Measurements from ENCODE around the gene NELFB.

DNA sequence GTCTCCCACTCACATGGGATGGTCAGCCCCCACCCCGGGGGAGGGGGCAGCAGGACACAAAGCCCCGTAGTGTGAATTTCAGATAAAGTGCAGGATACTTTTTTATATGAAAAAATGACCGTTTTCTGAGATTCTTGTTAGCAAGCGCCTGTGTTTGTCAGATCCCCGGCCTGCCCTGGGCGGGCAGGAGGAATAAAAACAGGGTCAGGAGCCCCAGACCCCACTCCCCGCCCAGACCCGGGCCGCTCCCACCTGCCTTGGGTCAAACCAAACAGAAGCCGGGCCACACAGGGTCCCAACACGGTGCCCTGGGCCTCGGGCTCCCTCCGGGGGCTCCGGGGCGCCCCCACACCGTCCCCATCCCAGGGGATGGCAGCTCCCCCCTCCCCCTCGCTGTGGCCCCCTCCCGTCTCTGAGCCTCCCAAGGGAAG is 60.5 kb downstream of the NELFB start:
- TF ChIP-seq MXI1 (conservative IDR thresholded peaks at IDR 0.05; ENCODE audit: poor library complexity, severe bottlenecking): no peak
- TF ChIP-seq, protein P1, sequence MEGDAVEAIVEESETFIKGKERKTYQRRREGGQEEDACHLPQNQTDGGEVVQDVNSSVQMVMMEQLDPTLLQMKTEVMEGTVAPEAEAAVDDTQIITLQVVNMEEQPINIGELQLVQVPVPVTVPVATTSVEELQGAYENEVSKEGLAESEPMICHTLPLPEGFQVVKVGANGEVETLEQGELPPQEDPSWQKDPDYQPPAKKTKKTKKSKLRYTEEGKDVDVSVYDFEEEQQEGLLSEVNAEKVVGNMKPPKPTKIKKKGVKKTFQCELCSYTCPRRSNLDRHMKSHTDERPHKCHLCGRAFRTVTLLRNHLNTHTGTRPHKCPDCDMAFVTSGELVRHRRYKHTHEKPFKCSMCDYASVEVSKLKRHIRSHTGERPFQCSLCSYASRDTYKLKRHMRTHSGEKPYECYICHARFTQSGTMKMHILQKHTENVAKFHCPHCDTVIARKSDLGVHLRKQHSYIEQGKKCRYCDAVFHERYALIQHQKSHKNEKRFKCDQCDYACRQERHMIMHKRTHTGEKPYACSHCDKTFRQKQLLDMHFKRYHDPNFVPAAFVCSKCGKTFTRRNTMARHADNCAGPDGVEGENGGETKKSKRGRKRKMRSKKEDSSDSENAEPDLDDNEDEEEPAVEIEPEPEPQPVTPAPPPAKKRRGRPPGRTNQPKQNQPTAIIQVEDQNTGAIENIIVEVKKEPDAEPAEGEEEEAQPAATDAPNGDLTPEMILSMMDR (IDR thresholded peaks at IDR 0.05; ENCODE audit: poor library complexity, severe bottlenecking): no peak
- TF ChIP-seq, protein P2, sequence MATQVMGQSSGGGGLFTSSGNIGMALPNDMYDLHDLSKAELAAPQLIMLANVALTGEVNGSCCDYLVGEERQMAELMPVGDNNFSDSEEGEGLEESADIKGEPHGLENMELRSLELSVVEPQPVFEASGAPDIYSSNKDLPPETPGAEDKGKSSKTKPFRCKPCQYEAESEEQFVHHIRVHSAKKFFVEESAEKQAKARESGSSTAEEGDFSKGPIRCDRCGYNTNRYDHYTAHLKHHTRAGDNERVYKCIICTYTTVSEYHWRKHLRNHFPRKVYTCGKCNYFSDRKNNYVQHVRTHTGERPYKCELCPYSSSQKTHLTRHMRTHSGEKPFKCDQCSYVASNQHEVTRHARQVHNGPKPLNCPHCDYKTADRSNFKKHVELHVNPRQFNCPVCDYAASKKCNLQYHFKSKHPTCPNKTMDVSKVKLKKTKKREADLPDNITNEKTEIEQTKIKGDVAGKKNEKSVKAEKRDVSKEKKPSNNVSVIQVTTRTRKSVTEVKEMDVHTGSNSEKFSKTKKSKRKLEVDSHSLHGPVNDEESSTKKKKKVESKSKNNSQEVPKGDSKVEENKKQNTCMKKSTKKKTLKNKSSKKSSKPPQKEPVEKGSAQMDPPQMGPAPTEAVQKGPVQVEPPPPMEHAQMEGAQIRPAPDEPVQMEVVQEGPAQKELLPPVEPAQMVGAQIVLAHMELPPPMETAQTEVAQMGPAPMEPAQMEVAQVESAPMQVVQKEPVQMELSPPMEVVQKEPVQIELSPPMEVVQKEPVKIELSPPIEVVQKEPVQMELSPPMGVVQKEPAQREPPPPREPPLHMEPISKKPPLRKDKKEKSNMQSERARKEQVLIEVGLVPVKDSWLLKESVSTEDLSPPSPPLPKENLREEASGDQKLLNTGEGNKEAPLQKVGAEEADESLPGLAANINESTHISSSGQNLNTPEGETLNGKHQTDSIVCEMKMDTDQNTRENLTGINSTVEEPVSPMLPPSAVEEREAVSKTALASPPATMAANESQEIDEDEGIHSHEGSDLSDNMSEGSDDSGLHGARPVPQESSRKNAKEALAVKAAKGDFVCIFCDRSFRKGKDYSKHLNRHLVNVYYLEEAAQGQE (IDR thresholded peaks at IDR 0.05; ENCODE audit: borderline replicate concordance): no peak
- TF ChIP-seq POLR2AphosphoS5 (IDR thresholded peaks at IDR 0.05): no peak
- no peak for TF ChIP-seq EP300 (conservative IDR thresholded peaks at IDR 0.05; ENCODE audit: poor library complexity, severe bottlenecking)
